Stomach (tissue), 4 donors: ENCODE results near the gene MPI.

ENCODE experiments used
- CTCF ChIP-seq, 7 experiments: fragments of 450-650 bp in 4 of 7; fragments of 200-600 bp in 3 of 7; sonication (generic) in 3 of 7; IDR thresholded peaks; one replicate each; pipeline ENCODE4 v1.5.1; 2016 to 2019; ENCODE audit warnings: antibody characterized with exemption in 7 of 7, control low read depth in 2 of 7, mild to moderate bottlenecking in 1 of 7
- POLR2A ChIP-seq, 4 donors: fragments of 450-650 bp; IDR thresholded peaks; one replicate each; pipeline ENCODE4 v1.6.1; 2016; ENCODE audit warnings: antibody characterized with exemption in 4 of 4, control low read depth in 2 of 4, mild to moderate bottlenecking in 1 of 4, moderate library complexity in 1 of 4

- TF ChIP-seq CTCF (IDR thresholded peaks at IDR 0.05) = no peak
- TF ChIP-seq POLR2A (IDR thresholded peaks at IDR 0.05) = no peak
Measured at GRCh38 chr15:74933573-74933972, 43.7 kb downstream of the MPI start.
